Endothelial cell of umbilical vein (primary cell): ENCODE measurements around the gene COL18A1. TPM values are rescaled to one million over a fixed set of nuclear protein-coding genes. Genes with fewer than 3 reads are reported as not detected.

Experiments used
- BruUV-seq: library from RNA; stranded (reverse); fragments of 400-500 nt; replicated peaks from 2 replicates; lab custom pipeline; 2021; lab: Mats Ljungman, UMichigan
- CTCF ChIA-PET: fragments of 300-600, 350-600 bp; sonication (Branson Sonifier 250); formaldehyde crosslinking; loops from one replicate; lab custom pipeline; 2021; ENCODE audit warnings: antibody characterized with exemption, inconsistent platforms; lab: Charles Lee
- POLR2A ChIA-PET: fragments of 300-600, 350-600 bp; sonication (Branson Sonifier 250); formaldehyde crosslinking; loops from one replicate; lab custom pipeline; 2021; ENCODE audit warnings: antibody characterized with exemption, inconsistent platforms; lab: Charles Lee
- DNase-seq: peaks from one replicate; pipeline ENCODE4 v3.0.0-alpha.2; 2011; ENCODE audit warnings: low read depth, low spot score
- FAIRE-seq: peaks from 2 replicates; lab custom pipeline; 2011; peaks lifted over from hg19 to GRCh38; lab: Jason Lieb, UNC
- H2AFZ ChIP-seq: 2 replicates; pipeline ENCODE4 v1.6.0; 2012; ENCODE audit warnings: low read depth, low read length, control low read depth, inconsistent platforms
- H3K27ac ChIP-seq: 2 replicates; pipeline ENCODE4 v1.5.1; 2011; ENCODE audit warnings: low read depth, mild to moderate bottlenecking, control low read depth, low read length, moderate library complexity; ENCODE audit not compliant: insufficient read depth
- H3K27me3 ChIP-seq, 2 experiments: 2 replicates each; pipeline versions ENCODE4 v1.6.0 to v1.6.1; 2011; ENCODE audit warnings: low read length in 2 of 2, mixed read lengths in 1 of 2; ENCODE audit not compliant: control insufficient read depth in 2 of 2, insufficient read depth in 2 of 2
- H3K36me3 ChIP-seq, 2 experiments: 2 replicates in 1 of 2; 3 replicates in 1 of 2; pipeline ENCODE4 v1.5.1; 2011; ENCODE audit warnings: low read length in 2 of 2, mild to moderate bottlenecking in 1 of 2, moderate library complexity in 1 of 2; ENCODE audit not compliant: control insufficient read depth in 2 of 2, insufficient read depth in 2 of 2; ENCODE audit errors: extremely low read depth in 1 of 2
- H3K4me1 ChIP-seq: 3 replicates; pipeline ENCODE4 v1.5.1; 2011; ENCODE audit warnings: mild to moderate bottlenecking, low read length; ENCODE audit not compliant: control insufficient read depth, insufficient read depth; ENCODE audit errors: extremely low read depth
- H3K4me2 ChIP-seq: 2 replicates; pipeline ENCODE4 v1.6.1; 2011; ENCODE audit warnings: low read length, control low read depth, mixed read lengths; ENCODE audit not compliant: insufficient read depth
- H3K4me3 ChIP-seq, 3 experiments: fragments of 200-600 bp in 1 of 3; sonication (generic), shearing (Covaris generic) in 1 of 3; replicated peaks in 1 of 3; 2 replicates each; pipeline ENCODE4 v1.5.1; 2011 to 2016; ENCODE audit warnings: control low read depth in 3 of 3, low read length in 3 of 3, mild to moderate bottlenecking in 2 of 3, inconsistent platforms in 1 of 3, low read depth in 1 of 3, moderate library complexity in 1 of 3; ENCODE audit not compliant: insufficient read depth in 1 of 3
- H3K79me2 ChIP-seq: 2 replicates; pipeline ENCODE4 v1.6.0; 2012; ENCODE audit warnings: low read length, inconsistent platforms; ENCODE audit not compliant: control insufficient read depth, insufficient read depth
- H3K9ac ChIP-seq: replicated peaks from 2 replicates; pipeline ENCODE3; 2011; ENCODE audit warnings: low read length, control low read depth; ENCODE audit not compliant: insufficient read depth; ENCODE audit errors: extremely low read depth
- H3K9me1 ChIP-seq: replicated peaks from 3 replicates; pipeline ENCODE4 v1.6.0; 2011; ENCODE audit warnings: mild to moderate bottlenecking, low read length; ENCODE audit not compliant: control insufficient read depth, insufficient read depth; ENCODE audit errors: extremely low read depth
- H3K9me3 ChIP-seq: replicated peaks from 2 replicates; pipeline ENCODE4 v1.5.1; 2012; ENCODE audit warnings: low read length, inconsistent platforms; ENCODE audit not compliant: control insufficient read depth, insufficient read depth
- H4K20me1 ChIP-seq: replicated peaks from 2 replicates; pipeline ENCODE3; 2011; ENCODE audit warnings: mild to moderate bottlenecking, low read length; ENCODE audit not compliant: control insufficient read depth, insufficient read depth; ENCODE audit errors: extremely low read depth
- FOS ChIP-seq: IDR thresholded peaks from 2 replicates; pipeline ENCODE4 v1.6.1; 2011; ENCODE audit warnings: mild to moderate bottlenecking, low read length, moderate library complexity, borderline replicate concordance; ENCODE audit not compliant: insufficient read depth
- GATA2 ChIP-seq: IDR thresholded peaks from 2 replicates; pipeline ENCODE4 v1.7.0; 2011; ENCODE audit warnings: low read depth, mild to moderate bottlenecking, moderate library complexity, mixed read lengths, low read length; ENCODE audit not compliant: insufficient read length, insufficient read depth
- JUN ChIP-seq: IDR thresholded peaks from 2 replicates; pipeline ENCODE4 v1.6.1; 2011; ENCODE audit warnings: borderline replicate concordance, low read depth; ENCODE audit not compliant: insufficient read length, insufficient read depth
- MYC ChIP-seq: IDR thresholded peaks from one replicate; pipeline ENCODE4 v1.6.1; 2011; ENCODE audit warnings: mild to moderate bottlenecking, low read depth, low read length
- POLR2AphosphoS5 ChIP-seq: IDR thresholded peaks from 2 replicates; pipeline ENCODE4 v1.6.1; 2012; ENCODE audit warnings: low read depth, mild to moderate bottlenecking, control low read depth, low read length, moderate library complexity; ENCODE audit not compliant: insufficient read depth
- dilution Hi-C: fragments of 300-500 bp; cut with MboI; formaldehyde crosslinking; loops from one replicate; pipeline ENCODE4 v1.15.0; 2019; ENCODE audit warnings: low sequenced_read_pairs; ENCODE audit not compliant: extremely low pct_ligation_motif_present
- intact Hi-C: fragments of 100-400 bp; cut with micrococcal nuclease; formaldehyde crosslinking; loops from one replicate; pipeline ENCODE4 v1.10.0; 2022
- polyA plus RNA-seq, 4 experiments: library from polyadenylated mRNA; depleted of rRNA in 3 of 4; stranded (reverse) in 3 of 4; unstranded in 1 of 4; fragments of >200 nt; gene quantifications; 2 replicates each; pipeline versions ENCODE4 v1.2.1 to v1.2.3, GENCODE V29; 2011 to 2012; ENCODE audit warnings: missing spikeins in 1 of 4
- total RNA-seq: library from RNA; stranded (reverse); gene quantifications from 2 replicates; pipeline ENCODE4 v1.2.3, GENCODE V29; 2021
- TF ChIP-seq, protein P1 (sequence below), 2 donors: IDR thresholded peaks; 1 replicate in 1 of 2; 2 replicates in 1 of 2; pipeline ENCODE4 v1.5.1; 2011; ENCODE audit warnings: low read length in 2 of 2, mild to moderate bottlenecking in 2 of 2, moderate library complexity in 2 of 2, control low read depth in 1 of 2, inconsistent platforms in 1 of 2, low read depth in 1 of 2; ENCODE audit not compliant: insufficient read depth in 1 of 2; ENCODE audit errors: extremely low read depth in 1 of 2

Gene COL18A1
- total and polyA plus RNA-seq, 2 donors (not counting 3 experiments of a cell fraction or from before 2014, with no cell fraction given), result 198 to 252 TPM

- DNase-seq (no peak), FAIRE-seq (no peak)
- H3K27me3 ChIP-seq, result no peaks in the 10 kb centered on the region
- H3K4me1 ChIP-seq, result no peaks in the 10 kb centered on the region
- H3K9me1 ChIP-seq, result no peaks in the 10 kb centered on the region
- no TSS peak for BruUV-seq
- no peak overlapping the region for H3K27ac ChIP-seq
- peaks cover 3 to 31% of the 10 kb centered on the region in 2 experiments for H3K36me3 ChIP-seq
- H3K9me3 ChIP-seq, result no peaks in the 10 kb centered on the region
- CTCF ChIA-PET, result no interaction called here
- POLR2A ChIA-PET, result no interaction called here
- TF ChIP-seq MYC, result no peak
- no peak overlapping the region for H3K4me3 ChIP-seq
- dilution Hi-C loops, result no loop called here
- H3K79me2 ChIP-seq, result no peaks in the 10 kb centered on the region
- intact Hi-C loops, result no loop called here
- H3K9ac ChIP-seq, result no peak overlapping the region
- no peaks in the 10 kb centered on the region for H4K20me1 ChIP-seq
- H3K4me2 ChIP-seq, result no peak overlapping the region
- no peak overlapping the region for H2AFZ ChIP-seq
Measured at GRCh38 chr21:45487891-45488600, 83.1 kb downstream of the COL18A1 start.

DNA sequence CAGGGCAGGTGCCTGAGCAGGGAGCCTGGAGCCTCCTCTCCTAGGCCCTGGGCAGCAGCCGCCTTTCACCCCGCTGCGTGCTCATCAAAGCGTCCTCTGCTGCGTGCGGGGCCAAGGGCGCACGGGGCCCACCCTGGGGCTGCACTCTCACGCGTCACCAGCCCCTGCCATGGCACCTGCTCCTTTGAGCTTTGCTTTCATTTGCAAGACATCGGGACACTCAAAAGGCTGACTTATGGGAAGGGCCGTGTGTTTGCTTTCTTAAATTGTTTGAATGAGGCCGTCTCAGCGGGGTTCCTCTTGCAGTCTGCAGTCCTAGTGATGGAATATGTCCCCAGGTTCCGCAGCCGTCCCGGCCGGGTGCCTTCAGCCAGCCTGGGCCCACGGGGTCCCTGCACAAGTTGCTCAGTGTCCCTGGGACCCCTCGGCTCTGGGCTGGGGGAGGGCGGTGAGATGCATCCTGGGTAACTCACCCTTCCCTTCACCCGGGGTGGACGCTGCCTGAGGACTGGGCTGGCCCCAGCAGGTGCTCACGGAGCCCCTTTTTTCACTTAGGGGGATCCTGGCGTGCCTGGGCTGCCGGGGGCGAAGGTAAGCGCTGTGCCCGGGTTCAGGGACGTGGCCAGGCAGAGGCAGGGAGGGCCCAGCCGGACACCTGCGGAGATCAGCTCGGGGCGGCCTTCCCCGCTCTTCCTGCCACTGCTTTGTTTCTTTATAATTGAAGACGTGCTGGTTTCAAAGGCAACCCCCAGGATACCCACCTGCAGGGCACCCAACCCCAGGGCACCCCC is 84.2 kb downstream of the COL18A1 start:
- Histone ChIP-seq H3K4me3 (no peak overlapping the region), H3K9me3 (no peaks in the 10 kb centered on the region), H4K20me1 (no peaks in the 10 kb centered on the region), H3K27ac (no peak overlapping the region), H3K27me3 (no peaks in the 10 kb centered on the region), H3K9ac (no peak overlapping the region), H3K9me1 (no peaks in the 10 kb centered on the region), H3K4me2 (no peak overlapping the region), H3K79me2 (no peaks in the 10 kb centered on the region), H3K4me1 (no peaks in the 10 kb centered on the region), H3K36me3 (peaks cover 6 to 30% of the 10 kb centered on the region in 2 experiments), H2AFZ (no peak overlapping the region)
- ChIA-PET CTCF (no interaction called here), POLR2A (no interaction called here)
- BruUV-seq, result no TSS peak
- FAIRE-seq (no peak), DNase-seq (no peak)
- TF ChIP-seq, protein P1, sequence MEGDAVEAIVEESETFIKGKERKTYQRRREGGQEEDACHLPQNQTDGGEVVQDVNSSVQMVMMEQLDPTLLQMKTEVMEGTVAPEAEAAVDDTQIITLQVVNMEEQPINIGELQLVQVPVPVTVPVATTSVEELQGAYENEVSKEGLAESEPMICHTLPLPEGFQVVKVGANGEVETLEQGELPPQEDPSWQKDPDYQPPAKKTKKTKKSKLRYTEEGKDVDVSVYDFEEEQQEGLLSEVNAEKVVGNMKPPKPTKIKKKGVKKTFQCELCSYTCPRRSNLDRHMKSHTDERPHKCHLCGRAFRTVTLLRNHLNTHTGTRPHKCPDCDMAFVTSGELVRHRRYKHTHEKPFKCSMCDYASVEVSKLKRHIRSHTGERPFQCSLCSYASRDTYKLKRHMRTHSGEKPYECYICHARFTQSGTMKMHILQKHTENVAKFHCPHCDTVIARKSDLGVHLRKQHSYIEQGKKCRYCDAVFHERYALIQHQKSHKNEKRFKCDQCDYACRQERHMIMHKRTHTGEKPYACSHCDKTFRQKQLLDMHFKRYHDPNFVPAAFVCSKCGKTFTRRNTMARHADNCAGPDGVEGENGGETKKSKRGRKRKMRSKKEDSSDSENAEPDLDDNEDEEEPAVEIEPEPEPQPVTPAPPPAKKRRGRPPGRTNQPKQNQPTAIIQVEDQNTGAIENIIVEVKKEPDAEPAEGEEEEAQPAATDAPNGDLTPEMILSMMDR (IDR thresholded peaks at IDR 0.05; ENCODE audit: extremely low read depth in 1 of 2, insufficient read depth in 1 of 2, low read depth in 1 of 2, low read length in 2 of 2), result no peak
- TF ChIP-seq MYC, result no peak
- no peak for TF ChIP-seq JUN
- no peak for TF ChIP-seq GATA2
- no peak for TF ChIP-seq FOS
- no peak for TF ChIP-seq POLR2AphosphoS5
- intact Hi-C loops (no loop called here), dilution Hi-C loops (no loop called here)
